Cardiac muscle cell (in vitro differentiated cells and primary cell): ENCODE measurements around the gene CCDC77. TPM values are rescaled to one million over a fixed set of nuclear protein-coding genes. Genes with fewer than 3 reads are reported as not detected.
"Not testable (repeated sequence)": the region's sequence is repeated elsewhere in the genome, so short reads cannot be mapped to it uniquely, and the experiment has no call there.

Experiments
- DNase-seq, 2 donors: peaks; one replicate each; pipeline versions ENCODE4 v3.0.0 to v3.0.0-alpha.2; 2010 to 2017; ENCODE audit warnings: low read depth in 1 of 2, low spot score in 1 of 2
- H3K27ac ChIP-seq: fragments of 200-600 bp; sonication (generic); 2 replicates; pipeline ENCODE4 v1.5.1; 2016
- H3K27me3 ChIP-seq: fragments of 200-600 bp; sonication (generic); 2 replicates; pipeline ENCODE4 v1.6.0; 2016; ENCODE audit warnings: control low read depth
- H3K36me3 ChIP-seq: fragments of 200-600 bp; sonication (generic); 2 replicates; pipeline ENCODE4 v1.5.1; 2016; ENCODE audit warnings: control low read depth
- H3K4me1 ChIP-seq: fragments of 200-600 bp; sonication (generic); 2 replicates; pipeline ENCODE4 v1.8.1; 2017; ENCODE audit warnings: low read depth, mild to moderate bottlenecking, mixed run types
- H3K4me3 ChIP-seq: fragments of 200-600 bp; sonication (generic); 2 replicates; pipeline ENCODE4 v1.5.1; 2016; ENCODE audit warnings: mild to moderate bottlenecking
- H3K9me3 ChIP-seq: fragments of 200-600 bp; sonication (generic); 2 replicates; pipeline ENCODE4 v1.5.1; 2017; ENCODE audit warnings: low read depth, mild to moderate bottlenecking, control low read depth
- polyA plus RNA-seq: library from polyadenylated mRNA; unstranded; fragments of >200 nt; fragmentation: Nextera tagmentation; extraction: Ambion mirVana; gene quantifications from 2 replicates; pipeline ENCODE4 v1.2.1, GENCODE V29; 2016
- total RNA-seq: library from RNA; depleted of rRNA; stranded (reverse); fragments of >200 nt; gene quantifications from 2 replicates; pipeline ENCODE4 v1.2.3, GENCODE V29; 2016
- TF ChIP-seq, protein P1 (sequence below): IDR thresholded peaks from 2 replicates; pipeline ENCODE4 v1.5.1; 2012; ENCODE audit warnings: low read depth, mild to moderate bottlenecking, low read length

Gene CCDC77
- total RNA-seq (7.3 and 7.6 TPM in 2 replicates), polyA plus RNA-seq (11.0 and 13.0 TPM in 2 replicates)

DNA sequence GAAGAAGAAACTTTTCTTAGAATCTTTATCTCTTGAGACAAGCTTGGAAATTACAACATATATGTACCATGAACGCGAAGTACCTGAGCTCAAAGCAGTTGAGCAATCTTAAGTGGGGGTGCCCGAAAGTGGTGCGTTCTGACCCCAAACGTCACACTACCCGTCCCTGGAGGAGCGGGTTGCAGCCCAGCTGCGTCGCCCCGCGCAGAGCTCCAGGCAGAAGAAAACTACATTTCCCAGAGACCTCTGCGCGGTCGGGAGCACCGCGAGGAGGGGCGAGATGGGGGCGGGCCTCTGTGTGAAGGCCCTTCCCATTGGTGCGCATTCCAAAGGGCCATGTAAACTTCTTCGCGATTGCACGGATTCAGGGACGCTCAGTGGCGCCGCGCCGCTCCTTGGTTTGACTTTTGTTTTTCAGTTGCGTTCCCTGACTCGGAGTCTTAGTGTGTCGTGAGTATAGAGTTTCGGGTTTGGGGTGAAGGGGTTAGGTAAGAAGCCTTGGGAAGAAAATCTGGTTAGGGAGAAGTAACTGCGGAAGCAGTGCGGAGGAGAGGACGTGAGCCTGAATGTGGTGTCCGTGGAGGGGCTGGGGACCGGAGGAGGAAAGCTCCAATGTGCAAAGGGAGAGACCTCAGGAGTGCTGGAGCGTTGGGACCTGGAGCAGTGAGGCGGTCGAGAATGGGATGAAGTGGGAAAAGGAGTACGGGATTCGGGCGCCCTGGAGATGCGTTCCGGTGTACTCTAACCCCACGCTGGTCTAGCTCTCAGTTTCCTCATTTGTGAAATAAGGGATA, at the start of gene CCDC77:
CCDC77 (plus strand) TSS at position 410 of the 794 bp plus-strand sequence. CDS start 7,740 bp downstream, outside the sequence.
- Histone ChIP-seq H3K36me3 (no peaks in the 10 kb centered on the region), H3K4me3 (peak within 1 kb of the TSS; percentile 79), H3K9me3 (no peaks in the 10 kb centered on the region), H3K27ac (peak within 1 kb of the TSS; percentile 79), H3K4me1 (peaks cover 3% of the 10 kb centered on the region), H3K27me3 (no peaks in the 10 kb centered on the region)
- DNase-seq = peak; percentile 94 to 95
- TF ChIP-seq, protein P1, sequence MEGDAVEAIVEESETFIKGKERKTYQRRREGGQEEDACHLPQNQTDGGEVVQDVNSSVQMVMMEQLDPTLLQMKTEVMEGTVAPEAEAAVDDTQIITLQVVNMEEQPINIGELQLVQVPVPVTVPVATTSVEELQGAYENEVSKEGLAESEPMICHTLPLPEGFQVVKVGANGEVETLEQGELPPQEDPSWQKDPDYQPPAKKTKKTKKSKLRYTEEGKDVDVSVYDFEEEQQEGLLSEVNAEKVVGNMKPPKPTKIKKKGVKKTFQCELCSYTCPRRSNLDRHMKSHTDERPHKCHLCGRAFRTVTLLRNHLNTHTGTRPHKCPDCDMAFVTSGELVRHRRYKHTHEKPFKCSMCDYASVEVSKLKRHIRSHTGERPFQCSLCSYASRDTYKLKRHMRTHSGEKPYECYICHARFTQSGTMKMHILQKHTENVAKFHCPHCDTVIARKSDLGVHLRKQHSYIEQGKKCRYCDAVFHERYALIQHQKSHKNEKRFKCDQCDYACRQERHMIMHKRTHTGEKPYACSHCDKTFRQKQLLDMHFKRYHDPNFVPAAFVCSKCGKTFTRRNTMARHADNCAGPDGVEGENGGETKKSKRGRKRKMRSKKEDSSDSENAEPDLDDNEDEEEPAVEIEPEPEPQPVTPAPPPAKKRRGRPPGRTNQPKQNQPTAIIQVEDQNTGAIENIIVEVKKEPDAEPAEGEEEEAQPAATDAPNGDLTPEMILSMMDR = peak; percentile 36

DNA sequence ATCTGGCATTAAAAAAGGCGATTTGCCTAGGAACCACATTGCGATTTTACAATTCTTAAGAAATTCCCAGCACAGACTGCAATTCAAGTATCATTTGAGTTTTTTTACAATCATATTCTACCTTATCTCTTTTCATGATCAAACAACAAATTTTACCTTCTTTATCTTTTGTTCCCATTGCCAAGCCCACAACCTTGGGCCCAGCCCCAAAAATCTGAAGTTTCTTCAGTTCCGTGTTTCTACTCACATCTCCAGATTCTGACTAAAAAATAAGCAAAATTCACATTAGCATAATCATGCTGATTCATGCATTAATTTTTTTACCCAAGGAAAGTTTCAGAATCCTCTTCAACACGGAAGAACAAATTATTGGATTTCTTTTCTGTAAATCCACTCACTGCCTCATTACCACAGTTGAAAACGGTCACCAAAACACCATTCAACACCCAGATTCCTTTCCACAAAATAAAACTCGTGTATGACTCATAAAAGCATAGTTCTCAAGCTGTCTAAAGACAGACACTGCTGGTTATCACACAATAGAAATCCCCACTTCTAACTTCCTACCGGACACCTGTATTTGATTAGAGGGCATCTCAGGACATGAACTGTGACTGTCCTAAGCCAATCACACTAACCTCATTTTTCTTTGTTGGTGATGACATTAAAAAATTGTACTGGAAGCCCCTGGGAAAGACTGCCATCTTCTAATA, 45.0 kb upstream of the CCDC77 start:
- no peak overlapping the region for H3K4me3 ChIP-seq
- TF ChIP-seq, protein P1 = no peak
- H3K27me3 ChIP-seq = no peaks in the 10 kb centered on the region
- H3K9me3 ChIP-seq = no peaks in the 10 kb centered on the region
- peaks cover 61% of the 10 kb centered on the region for H3K36me3 ChIP-seq
- H3K27ac ChIP-seq = no peak overlapping the region
- H3K4me1 ChIP-seq = no peaks in the 10 kb centered on the region
- no peak for DNase-seq

DNA sequence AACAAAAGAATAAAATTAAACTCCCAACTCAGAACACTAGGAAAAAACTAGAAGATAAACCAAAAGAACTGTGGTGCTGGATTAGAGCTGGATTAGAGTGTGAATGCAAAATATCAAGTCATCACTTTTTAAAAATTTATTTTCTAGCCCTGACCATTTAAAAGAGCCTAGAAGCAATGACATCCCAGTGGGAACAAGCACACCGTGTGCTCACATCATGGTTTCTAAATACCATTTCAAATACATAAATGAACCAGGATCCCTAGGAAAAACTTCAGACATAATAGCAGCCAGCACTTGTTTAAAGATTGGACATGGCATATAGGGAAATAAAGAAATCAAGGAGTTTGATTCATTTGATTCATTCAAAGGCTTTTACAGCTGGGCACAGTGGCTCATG, 42.4 kb upstream of the CCDC77 start:
- Histone ChIP-seq H3K4me3 (no peak overlapping the region), H3K9me3 (no peaks in the 10 kb centered on the region), H3K27ac (no peak overlapping the region), H3K4me1 (no peaks in the 10 kb centered on the region), H3K36me3 (peaks cover 67% of the 10 kb centered on the region), H3K27me3 (no peaks in the 10 kb centered on the region)
- TF ChIP-seq, protein P1 = no peak
- no peak for DNase-seq

DNA sequence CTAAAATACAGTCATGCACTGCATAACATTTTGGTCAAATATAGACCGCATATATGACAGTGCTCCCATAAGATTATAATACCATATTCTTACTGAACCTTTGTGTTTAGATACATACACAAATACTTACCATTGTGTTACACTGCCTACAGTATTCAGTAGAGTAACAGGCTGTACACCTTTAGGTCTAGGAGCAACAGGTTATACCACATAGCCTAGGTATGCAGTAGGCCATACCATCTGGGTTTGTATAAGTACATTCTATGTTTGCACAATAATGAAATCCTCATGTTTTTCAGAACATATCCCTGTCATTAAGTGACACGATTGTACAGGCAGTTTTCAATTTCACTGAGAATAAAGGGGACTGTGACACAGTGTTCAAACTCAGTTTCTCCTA, 34.6 kb upstream of the CCDC77 start:
- Histone ChIP-seq H3K4me3 (no peak overlapping the region), H3K9me3 (no peaks in the 10 kb centered on the region), H3K27ac (no peak overlapping the region), H3K36me3 (peaks cover 53% of the 10 kb centered on the region), H3K27me3 (no peaks in the 10 kb centered on the region), H3K4me1 (no peaks in the 10 kb centered on the region)
- TF ChIP-seq, protein P1 = no peak
- no peak for DNase-seq

DNA sequence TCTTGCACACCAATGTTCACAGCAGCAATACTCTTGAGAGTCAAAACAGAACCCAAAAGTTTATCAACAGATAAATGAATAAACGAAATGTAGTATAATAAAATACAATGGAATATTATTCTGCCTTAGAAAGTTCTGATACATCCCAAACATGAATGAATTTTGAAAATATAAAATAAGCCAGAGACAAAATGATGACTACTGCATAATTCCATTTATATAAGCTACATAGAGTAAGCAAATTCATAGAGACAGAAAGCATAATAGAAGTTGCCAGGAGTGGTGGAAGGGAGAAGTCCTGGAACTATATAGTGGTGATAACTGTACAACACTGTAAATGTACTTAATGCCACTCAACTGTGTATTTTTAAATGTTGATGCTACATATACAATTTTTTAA, 33.5 kb upstream of the CCDC77 start:
- no peaks in the 10 kb centered on the region for H3K4me1 ChIP-seq
- H3K9me3 ChIP-seq = no peaks in the 10 kb centered on the region
- TF ChIP-seq, protein P1 = no peak
- no peaks in the 10 kb centered on the region for H3K27me3 ChIP-seq
- no peak overlapping the region for H3K4me3 ChIP-seq
- DNase-seq = no peak
- peaks cover 42% of the 10 kb centered on the region for H3K36me3 ChIP-seq
- H3K27ac ChIP-seq = no peak overlapping the region

DNA sequence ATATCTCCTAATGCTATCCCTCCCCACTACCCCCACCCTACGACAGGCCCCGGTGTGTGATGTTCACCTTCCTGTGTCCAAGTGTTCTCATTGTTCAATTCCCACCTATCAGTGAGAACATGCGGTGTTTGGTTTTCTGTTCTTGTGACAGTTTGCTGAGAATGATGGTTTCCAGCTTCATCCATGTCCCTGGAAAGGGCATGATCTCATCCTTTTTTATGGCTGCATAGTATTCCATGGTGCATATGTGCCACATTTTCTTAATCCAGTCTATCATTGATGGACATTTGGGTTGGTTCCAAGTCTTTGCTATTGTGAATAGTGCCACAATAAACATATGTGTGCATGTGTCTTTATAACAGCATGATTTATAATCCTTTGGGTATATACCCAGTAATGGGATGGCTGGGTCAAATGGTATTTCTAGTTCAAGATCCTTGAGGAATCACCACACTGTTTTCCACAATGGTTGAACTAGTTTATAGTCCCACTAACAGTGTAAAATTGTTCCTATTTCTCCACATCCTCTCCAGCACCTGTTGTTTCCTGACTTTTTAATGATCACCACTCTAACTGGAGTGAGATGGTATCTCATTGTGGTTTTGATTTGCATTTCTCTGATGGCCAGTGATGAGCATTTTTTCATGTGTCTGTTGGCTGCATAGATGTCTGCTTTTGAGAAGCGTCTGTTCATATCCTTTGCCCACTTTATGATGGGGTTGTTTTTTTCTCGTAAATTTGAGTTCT, 30.5 kb upstream of the CCDC77 start:
- DNase-seq, H3K27me3 ChIP-seq, H3K4me1 ChIP-seq, H3K9me3 ChIP-seq, H3K4me3 ChIP-seq, H3K27ac ChIP-seq: not testable (repeated sequence)
- peaks cover 23% of the 10 kb centered on the region for H3K36me3 ChIP-seq
